EH (cell line): ENCODE measurements around the gene SMARCAD1.
A peak's percentile ranks its signal among the peaks of the same experiment; 100 is the strongest.

Experiments used
- DNase-seq: peaks from one replicate; pipeline ENCODE4 v3.0.0-alpha.2; 2015; ENCODE audit warnings: low read depth

Gene SMARCAD1, protein sequence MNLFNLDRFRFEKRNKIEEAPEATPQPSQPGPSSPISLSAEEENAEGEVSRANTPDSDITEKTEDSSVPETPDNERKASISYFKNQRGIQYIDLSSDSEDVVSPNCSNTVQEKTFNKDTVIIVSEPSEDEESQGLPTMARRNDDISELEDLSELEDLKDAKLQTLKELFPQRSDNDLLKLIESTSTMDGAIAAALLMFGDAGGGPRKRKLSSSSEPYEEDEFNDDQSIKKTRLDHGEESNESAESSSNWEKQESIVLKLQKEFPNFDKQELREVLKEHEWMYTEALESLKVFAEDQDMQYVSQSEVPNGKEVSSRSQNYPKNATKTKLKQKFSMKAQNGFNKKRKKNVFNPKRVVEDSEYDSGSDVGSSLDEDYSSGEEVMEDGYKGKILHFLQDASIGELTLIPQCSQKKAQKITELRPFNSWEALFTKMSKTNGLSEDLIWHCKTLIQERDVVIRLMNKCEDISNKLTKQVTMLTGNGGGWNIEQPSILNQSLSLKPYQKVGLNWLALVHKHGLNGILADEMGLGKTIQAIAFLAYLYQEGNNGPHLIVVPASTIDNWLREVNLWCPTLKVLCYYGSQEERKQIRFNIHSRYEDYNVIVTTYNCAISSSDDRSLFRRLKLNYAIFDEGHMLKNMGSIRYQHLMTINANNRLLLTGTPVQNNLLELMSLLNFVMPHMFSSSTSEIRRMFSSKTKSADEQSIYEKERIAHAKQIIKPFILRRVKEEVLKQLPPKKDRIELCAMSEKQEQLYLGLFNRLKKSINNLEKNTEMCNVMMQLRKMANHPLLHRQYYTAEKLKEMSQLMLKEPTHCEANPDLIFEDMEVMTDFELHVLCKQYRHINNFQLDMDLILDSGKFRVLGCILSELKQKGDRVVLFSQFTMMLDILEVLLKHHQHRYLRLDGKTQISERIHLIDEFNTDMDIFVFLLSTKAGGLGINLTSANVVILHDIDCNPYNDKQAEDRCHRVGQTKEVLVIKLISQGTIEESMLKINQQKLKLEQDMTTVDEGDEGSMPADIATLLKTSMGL

DNA sequence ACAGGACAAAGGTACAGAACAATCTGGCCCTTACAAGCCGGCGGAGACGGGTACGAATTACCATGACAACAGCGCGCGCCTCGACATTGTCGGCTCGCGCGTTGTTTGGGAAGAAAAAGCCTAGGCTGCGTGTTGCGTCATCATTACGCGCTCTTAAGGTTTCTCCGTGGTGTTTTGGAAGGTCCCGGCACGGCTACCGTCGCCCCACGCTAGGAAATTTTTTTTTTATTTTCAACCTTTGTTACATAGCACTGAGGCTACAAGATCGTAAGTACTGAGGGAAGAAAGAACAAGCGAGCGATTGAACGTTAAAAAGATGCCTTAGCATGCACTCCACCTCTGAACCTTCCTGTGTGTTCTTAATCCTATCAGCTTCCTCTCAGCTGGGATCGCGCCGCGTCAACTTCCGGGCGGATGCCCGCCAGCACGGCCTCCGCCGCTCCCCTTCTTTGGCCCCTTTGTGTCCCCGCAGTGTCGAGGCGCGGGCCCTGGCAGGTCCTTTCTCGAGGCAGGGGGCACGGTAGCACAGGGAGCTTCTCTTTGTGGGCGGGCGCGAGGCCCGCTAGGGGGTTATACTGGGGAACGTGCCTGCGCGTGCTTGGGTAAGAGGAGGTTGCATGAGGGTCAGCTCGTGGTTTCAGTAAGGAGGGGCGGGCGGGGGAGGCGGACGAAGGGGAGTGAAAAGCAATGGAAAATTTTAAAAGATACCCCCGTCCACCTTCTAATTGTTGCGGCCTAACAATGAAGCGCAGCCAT is at the start of gene SMARCAD1:
Gene SMARCAD1, plus strand, starts transcription at position 397 of the 756 bp plus-strand sequence. CDS start 530 bp downstream, outside the sequence.
- DNase-seq = peak; percentile 94

DNA sequence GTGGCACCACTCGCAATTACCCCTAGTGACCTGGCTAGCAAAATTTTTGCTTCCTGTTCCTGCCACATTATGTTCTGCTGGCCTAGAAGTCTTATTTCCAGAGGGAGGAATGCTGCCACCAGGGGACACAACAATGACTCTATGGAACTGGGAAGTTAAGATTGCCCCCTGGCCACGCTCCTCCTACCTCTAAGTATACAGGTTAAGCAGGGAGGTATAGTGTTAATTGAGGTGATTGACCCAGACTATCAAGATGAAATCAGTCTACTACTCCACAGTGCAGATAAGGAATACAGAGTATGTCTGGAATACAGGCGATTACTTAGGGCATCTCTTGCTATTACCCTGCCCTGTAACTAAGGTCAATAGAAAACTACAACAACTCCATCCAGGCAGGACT is 48.8 kb upstream of the SMARCAD1 start:
- no peak for DNase-seq

DNA sequence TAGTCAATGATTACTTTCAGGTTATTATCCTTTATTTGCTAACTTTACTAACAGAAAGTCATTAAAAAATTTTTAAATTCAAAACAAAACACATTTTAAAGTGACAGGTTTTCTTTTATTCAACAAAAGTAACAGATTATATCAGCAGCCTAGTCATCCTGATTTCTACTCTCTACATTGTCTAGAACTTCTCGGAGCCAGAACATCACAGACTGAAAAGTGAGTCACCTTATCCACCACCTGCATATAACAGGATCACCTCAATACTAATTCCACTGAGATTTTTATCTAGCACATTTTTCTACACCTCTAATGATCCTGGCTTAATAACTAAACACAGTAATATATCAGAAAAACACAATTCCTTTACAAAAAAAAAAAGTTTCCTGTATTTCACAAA is 47.9 kb upstream of the SMARCAD1 start:
- DNase-seq = no peak

DNA sequence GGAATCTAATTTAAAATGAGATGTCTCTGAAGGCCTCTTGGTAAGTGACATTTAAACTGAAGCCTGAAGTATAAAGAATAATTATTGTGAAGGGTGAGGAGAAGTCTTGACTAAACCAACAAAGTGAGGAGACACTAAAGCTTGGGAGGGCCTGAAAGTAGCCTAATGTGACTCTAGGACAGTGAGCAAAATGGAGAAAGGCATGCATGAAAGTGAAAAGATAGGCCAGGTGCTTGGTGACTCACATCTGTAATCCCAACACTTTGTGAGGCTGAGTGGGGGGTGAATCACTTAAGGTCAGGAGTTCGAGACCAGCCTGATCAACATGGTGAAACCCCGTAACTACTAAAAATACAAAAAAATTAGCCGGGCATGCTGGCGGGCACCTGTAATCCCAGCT is 46.9 kb upstream of the SMARCAD1 start:
- DNase-seq = no peak

DNA sequence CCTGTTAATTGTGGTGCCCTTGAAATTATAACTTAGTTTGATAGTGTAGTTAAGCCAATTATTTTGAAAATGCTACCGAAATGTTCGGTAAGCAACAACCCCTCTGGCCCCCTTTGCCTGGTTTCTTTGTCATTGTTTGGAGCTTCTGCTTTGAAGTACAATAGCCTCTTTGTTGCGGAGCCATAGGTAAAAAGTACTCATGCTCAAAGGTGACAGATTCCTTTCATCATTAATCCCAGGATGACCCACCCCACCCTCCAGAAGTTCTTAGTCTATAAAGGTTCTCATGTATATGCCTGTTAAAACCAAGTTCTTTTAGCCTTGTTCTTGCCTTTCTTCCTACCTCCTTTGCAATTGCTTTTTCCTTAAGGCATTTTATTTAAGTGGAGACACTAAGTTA is 42.4 kb upstream of the SMARCAD1 start:
- DNase-seq = no peak

DNA sequence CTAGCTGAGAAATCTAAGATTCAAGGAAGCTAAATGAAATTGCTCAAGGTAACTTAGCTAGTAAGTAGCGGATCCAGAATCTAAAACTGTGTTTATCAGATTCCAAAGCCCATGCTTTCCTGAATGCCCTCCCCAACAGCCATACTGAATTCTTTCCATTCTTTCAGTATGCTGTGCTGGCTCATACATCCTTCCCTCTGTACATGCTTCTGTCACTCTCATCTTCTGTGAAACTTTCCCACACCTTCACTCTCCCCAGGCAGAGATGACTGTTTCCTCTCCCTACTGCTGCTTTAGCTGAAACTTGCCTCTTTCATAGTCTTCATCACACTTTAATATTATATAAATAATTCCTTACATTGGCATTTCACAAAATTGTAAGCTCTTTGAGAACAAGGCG is 39.3 kb upstream of the SMARCAD1 start:
- DNase-seq = peak; percentile 3

DNA sequence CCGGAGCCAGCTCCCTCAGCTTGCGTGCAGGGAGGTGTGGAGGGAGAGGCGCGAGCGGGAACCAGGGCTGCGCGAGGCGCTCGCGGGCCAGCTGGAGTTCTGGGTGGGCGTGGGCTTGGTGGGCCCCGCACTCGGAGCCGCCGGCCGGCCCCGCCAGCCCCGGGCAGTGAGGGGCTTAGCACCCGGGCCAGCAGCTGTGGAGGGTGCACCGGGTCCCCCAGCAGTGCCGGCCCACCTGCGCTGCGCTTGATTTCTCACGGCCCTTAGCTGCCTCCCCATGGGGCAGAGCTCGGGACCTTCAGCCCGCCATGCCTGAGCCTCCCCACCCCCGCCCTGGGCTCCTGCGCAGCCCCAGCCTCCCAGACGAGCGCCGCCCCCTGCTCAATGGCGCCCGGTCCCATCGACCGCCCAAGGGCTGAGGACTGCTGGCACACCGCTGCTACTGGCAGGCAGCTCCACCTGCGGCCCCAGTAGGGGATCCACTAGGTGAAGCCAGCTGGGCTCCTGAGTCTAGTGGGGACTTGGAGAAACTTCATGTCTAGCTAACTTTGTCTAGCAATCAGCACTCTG is 37.8 kb upstream of the SMARCAD1 start:
- DNase-seq = no peak

DNA sequence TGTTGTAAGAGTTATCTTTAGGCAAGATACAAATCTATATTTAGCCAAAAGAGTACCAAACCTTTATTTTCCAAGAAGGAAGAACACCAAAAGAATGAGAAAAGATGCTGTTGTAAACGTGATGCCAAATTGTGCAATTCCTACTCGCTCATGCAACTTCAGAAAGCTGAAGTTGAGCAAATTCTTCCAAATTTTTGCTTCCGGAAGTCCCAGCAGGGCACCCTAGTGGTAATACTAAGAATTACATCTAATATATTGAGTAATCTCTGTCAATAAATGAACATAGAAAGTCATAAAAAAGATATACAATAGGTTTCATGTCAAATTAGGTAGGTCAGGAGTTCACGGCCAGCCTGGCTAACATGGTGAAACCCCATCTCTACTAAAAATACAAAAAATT is 36.0 kb upstream of the SMARCAD1 start:
- no peak for DNase-seq

DNA sequence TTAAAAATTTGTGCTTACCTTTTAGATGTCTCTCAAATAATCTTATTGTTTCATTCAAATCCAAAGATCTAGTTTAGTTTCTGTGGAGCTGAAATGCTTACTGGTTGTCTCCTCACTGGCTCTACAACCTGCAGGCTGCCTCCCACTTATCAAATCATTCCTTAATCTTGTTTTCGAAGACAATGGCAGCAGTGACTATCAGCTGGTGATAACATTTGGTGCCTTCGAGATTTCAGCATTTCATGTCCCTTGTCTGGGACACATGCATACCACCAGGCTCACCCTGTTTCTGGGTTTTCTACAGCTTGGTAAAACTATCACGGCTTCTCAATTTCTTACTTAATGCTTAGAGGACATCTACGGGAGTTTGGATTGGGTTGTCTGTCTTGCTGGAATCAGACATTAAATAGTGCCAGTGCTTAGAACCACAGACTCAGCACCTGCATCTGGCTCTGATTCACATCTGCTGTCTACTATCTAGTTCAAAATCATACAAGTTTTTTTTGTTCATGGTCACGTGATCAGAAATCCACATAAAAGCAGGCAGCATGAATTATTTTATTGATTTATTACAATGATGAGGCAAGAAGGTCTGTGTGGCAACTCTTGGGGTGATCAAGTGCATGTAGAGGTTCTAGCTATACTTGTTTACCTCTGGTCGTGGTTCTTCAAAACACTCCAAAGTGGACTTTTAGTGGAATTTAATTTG is 32.0 kb upstream of the SMARCAD1 start:
- DNase-seq = no peak

DNA sequence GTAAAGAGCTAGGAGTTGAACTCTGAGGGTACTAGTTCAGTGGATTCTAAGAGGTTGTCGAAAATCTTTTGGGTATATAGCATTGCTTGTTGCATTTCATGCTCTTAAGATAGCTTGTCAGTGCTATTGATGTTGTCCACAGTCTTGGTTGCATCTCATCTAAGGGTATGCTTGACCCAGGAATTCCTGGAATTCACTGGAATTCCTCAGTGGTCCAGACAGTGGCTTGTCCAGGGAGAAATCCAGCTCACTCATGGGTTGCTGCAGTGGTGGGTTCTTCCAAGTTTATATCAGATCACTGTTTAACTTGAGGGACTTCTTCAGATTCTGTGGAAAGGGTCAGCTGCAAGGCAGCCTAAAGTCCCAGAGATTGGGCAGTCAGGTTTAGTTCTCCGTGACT is 29.8 kb upstream of the SMARCAD1 start:
- peak; percentile 1 for DNase-seq

DNA sequence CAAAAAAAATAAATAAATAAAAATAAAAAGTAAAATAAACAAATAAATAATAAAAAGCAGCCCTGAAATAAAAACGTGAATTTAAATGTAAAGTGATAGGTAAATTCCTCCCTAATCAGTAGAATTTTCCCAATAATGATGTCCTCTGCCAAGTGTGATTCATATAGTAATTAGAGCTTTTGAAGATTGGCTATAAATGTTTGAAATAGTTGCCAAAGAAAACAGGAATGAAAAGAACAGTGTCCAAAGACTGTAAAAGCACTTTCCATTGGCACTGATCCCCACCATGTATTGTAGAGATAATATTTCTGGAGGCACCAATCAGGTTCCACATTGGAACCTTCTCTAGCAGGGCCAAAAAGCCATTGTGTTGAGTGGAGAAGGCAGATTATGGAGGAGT is 25.9 kb upstream of the SMARCAD1 start:
- DNase-seq = no peak

DNA sequence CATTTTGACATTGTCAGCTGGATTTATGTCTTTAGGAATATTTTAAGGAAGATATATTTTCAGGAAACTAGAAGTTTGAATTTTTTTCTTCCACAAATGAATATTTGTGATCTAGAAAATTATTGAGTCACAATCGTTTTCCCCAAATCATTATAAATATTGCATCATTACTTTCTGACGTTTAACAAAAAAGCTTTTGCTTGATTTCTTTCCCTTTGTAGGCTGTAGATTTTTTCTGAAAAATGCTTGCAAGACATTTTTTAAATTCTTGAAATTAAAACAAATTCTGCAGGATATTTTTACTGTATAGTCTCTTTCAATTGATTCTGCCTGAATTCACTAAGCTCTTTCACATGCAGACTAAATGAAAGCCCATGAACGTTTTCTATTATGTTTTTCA is 4.9 kb upstream of the SMARCAD1 start:
- no peak for DNase-seq

DNA sequence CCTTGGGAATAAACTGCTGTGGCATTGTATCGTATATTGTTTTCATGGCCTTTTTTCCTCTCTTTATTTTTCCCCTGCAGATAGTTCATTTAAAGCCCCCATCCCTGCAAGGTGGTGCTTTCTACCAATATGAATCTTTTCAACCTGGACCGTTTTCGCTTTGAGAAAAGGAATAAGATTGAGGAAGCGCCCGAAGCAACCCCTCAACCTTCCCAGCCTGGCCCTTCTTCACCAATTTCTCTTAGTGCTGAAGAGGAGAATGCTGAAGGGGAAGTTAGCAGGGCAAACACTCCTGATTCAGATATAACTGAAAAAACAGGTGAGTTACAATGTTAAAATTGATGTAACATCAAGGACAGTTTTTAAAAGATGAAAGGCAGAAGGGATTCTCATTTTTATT is 601 bp downstream of the SMARCAD1 start:
- DNase-seq = no peak

DNA sequence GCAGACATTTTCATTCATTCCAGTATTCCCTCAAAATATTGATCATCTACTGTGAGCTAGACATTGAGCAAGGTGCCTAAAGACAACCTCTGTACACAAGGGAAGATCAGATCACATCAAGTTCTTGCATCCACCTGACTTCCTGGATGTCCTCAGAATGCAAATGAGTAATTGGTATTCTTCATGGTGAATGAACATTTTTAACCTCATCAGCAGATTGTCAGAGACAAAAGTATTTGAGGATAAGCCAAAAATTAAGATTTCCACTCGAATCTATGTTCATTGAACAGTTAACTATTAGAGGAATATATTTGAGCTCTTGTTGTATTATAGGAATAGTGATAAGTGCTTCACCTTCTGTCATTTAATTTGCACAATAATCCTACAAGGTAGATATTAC is 1.3 kb downstream of the SMARCAD1 start:
- no peak for DNase-seq

DNA sequence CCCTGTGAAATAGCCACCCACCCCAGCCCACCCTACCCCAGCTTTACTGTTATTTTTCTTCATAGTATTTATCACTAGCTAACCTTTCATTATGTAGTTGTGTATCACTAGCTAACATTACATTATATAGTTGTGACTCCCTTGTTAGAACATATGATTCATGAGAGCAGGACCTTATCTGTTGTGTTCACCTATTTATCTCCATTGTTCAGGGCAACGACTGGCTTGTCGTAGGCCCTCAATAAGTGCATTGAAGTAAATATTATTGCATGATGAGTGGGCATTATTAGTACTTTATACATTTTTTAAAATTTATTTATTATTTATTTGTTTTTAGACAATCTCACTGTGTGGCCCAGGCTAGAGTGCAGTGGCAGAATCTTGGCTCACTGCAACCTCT is 4.2 kb downstream of the SMARCAD1 start:
- DNase-seq = no peak

DNA sequence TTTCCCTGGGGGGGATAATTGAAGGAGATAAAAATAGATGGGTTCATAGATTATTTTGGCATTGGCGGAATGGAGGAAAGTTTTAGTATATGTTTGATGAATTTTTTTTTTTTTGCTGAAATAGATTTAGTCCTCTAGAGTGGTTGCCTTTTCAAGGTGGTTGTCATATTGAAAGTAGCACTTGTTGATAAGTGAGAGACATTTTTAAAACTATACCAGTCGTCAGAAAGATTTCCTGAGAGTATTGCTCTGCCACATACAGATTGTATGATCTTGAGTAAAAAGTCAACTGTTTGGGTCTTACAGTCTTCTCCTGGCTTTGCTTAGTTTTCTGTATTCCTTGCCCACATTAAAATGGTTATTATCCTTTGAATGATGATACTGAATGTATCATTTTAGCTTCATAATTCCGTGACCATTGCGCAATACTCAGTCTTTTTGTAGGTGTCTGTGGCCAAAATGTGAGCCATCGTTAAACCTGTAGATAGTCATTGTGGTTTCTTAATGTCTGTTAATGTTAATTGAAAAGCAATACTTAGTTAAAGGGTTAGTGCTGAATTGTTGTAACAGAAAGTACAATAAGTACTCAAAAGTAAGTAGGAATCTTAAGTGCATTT is 7.1 kb downstream of the SMARCAD1 start:
- no peak for DNase-seq

DNA sequence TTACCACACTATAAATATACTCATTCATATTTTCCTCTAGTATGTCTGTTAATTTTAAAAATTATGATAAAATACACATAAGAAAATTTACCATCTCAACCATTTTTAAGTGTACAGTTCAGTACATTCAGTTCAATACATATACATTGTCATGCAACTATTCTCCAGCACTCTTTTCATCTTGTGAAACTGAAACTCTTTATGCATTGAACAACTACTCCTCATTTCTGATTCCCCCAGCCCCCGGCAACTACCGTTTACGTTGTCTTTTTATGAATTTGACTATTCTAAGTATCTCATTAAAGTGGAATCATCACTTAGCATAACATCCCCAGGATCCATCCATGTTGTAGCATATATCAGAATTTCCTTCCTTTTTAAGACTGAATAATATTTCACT is 8.7 kb downstream of the SMARCAD1 start:
- no peak for DNase-seq

DNA sequence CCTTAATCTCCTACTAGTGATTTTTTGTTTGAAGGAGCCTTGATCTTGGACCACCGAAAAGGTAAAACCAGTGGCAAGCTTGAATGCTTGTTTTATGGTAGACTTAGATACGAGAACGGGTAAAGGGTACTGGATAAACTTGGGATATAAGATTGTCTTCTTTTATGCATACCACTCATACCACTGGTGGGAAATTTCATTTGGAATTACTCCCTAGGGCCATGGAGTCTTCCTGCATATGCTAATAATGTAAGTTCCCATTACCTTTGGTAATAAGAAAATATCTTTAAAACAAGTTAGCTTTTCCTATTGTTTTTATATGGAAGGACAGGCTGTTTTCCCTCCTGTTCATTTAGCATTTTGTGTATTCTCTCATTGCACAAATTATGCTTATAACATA is 11.7 kb downstream of the SMARCAD1 start:
- DNase-seq = peak; percentile 28

DNA sequence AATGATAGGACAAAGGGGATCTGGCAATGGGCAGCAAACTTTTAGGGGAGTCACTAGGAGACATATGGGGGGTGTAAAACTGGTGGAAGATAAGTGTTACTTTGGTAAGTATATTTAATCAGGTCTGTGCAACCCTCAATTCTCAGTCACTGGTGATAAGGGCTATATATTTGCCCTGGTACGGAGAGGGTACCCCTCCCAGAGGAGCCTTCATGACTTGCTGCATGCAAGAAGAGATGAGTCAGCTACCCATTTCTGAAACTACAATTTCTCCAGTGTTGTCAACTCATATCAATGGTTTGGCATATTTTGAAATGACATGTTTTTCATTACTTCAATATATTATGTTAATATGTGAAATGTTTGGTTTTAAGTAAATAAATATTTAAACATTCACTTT is 14.3 kb downstream of the SMARCAD1 start:
- no peak for DNase-seq

DNA sequence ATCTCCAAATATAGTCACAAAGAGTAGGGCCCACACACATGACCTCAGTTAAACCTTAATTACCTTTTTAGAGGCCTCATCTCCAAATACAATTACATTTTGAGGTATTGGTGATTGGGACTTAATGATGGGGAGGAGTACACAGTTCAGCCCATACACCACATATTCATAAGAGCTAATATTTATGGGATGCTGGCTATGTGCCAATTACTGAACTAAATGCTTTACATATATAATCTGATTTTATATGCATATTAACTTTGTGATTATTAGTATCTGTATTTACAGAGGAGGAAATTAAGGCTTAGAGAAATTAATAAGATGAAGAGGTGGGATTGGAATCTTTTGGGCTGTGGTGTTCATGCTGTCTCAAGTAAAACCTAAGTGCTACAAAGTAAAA is 17.8 kb downstream of the SMARCAD1 start:
- no peak for DNase-seq

DNA sequence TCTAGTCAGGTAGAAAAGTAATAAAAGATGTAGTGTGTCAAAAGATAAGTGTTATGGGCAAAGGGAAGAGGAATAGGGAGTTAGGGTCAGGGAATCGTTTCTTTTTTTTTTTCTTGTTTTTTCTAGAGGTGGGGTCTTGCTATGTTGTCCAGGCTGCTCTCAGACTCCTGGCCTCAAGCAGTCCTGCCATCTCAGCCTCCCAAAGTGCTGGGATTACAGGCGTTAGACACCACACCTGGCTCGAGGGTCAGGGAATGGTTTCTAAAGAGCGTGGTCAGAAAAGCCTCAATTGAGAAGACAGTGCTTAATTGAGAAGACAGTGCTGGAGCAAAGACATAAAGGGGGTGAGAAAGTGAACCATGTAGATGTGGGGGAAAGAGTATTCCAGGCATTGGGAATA is 19.1 kb downstream of the SMARCAD1 start:
- no peak for DNase-seq
